ENCODE results near the gene MFNG.

MFNG gene

GRCh38 chr22:37423283-37423682, 62.9 kb downstream of the MFNG start:
- Histone ChIP-seq H3F3A (ENCODE audit: low read depth) (no peaks in the 10 kb centered on the region), H3K27me3 (ENCODE audit: insufficient read depth, low read length, poor library complexity, severe bottlenecking) (peaks cover 5% of the 10 kb centered on the region), H3K79me2 (ENCODE audit: insufficient read depth, low read length) (no peaks in the 10 kb centered on the region), H3K4me1 (ENCODE audit: insufficient read depth, low read length, poor library complexity, severe bottlenecking) (peaks cover 3% of the 10 kb centered on the region), H3K4me2 (ENCODE audit: low read depth, low read length, poor library complexity, severe bottlenecking) (no peak overlapping the region), H3K9me3 (ENCODE audit: insufficient read depth, low read depth, low read length) (no peaks in the 10 kb centered on the region), H3K9ac (ENCODE audit: low read depth, low read length, poor library complexity, severe bottlenecking) (no peak overlapping the region), H2AFZ (ENCODE audit: low read length) (no peak overlapping the region), H4K20me1 (ENCODE audit: insufficient read depth, low read length, poor library complexity, severe bottlenecking) (no peaks in the 10 kb centered on the region), H3K36me3 (ENCODE audit: insufficient read depth, low read length) (no peaks in the 10 kb centered on the region), H3K9me2 (replicated peaks; ENCODE audit: low read depth, low read length) (no peaks in the 10 kb centered on the region), H3K4me3 (ENCODE audit: low read length, poor library complexity, severe bottlenecking) (no peak overlapping the region)
- no peak for TF ChIP-seq EZH2phosphoT487 (IDR thresholded peaks at IDR 0.05; ENCODE audit: borderline replicate concordance)
- TF ChIP-seq CTCF (conservative IDR thresholded peaks at IDR 0.05; ENCODE audit: low read length), result no peak

- TF ChIP-seq CTCF (conservative IDR thresholded peaks at IDR 0.05; ENCODE audit: low read length) (no peak), EZH2phosphoT487 (IDR thresholded peaks at IDR 0.05; ENCODE audit: borderline replicate concordance) (no peak)
- Histone ChIP-seq H3F3A (ENCODE audit: low read depth) (no peaks in the 10 kb centered on the region), H4K20me1 (ENCODE audit: insufficient read depth, low read length, poor library complexity, severe bottlenecking) (no peaks in the 10 kb centered on the region), H2AFZ (ENCODE audit: low read length) (no peak overlapping the region), H3K79me2 (ENCODE audit: insufficient read depth, low read length) (no peaks in the 10 kb centered on the region), H3K9me2 (replicated peaks; ENCODE audit: low read depth, low read length) (no peaks in the 10 kb centered on the region), H3K4me3 (ENCODE audit: low read length, poor library complexity, severe bottlenecking) (no peak overlapping the region), H3K4me1 (ENCODE audit: insufficient read depth, low read length, poor library complexity, severe bottlenecking) (peaks cover 6% of the 10 kb centered on the region), H3K27me3 (ENCODE audit: insufficient read depth, low read length, poor library complexity, severe bottlenecking) (peaks cover 5% of the 10 kb centered on the region), H3K4me2 (ENCODE audit: low read depth, low read length, poor library complexity, severe bottlenecking) (no peak overlapping the region), H3K9ac (ENCODE audit: low read depth, low read length, poor library complexity, severe bottlenecking) (no peak overlapping the region), H3K36me3 (ENCODE audit: insufficient read depth, low read length) (no peaks in the 10 kb centered on the region), H3K9me3 (ENCODE audit: insufficient read depth, low read depth, low read length) (no peaks in the 10 kb centered on the region)
These were observed 64.7 kb downstream of the MFNG start for GRCh38 chr22:37421468-37421877.

- H3K4me2 ChIP-seq (ENCODE audit: low read depth, low read length, poor library complexity, severe bottlenecking), result no peak overlapping the region
- no peak overlapping the region for H3K9ac ChIP-seq (ENCODE audit: low read depth, low read length, poor library complexity, severe bottlenecking)
- H2AFZ ChIP-seq (ENCODE audit: low read length), result no peak overlapping the region
- H3K9me3 ChIP-seq (ENCODE audit: insufficient read depth, low read depth, low read length), result no peaks in the 10 kb centered on the region
- H3K4me1 ChIP-seq (ENCODE audit: insufficient read depth, low read length, poor library complexity, severe bottlenecking), result peaks cover 9% of the 10 kb centered on the region
- H3K79me2 ChIP-seq (ENCODE audit: insufficient read depth, low read length), result no peaks in the 10 kb centered on the region
- no peak overlapping the region for H3K4me3 ChIP-seq (ENCODE audit: low read length, poor library complexity, severe bottlenecking)
- peaks cover 5% of the 10 kb centered on the region for H3K27me3 ChIP-seq (ENCODE audit: insufficient read depth, low read length, poor library complexity, severe bottlenecking)
- no peaks in the 10 kb centered on the region for H4K20me1 ChIP-seq (ENCODE audit: insufficient read depth, low read length, poor library complexity, severe bottlenecking)
- no peaks in the 10 kb centered on the region for H3F3A ChIP-seq (ENCODE audit: low read depth)
- TF ChIP-seq CTCF (conservative IDR thresholded peaks at IDR 0.05; ENCODE audit: low read length) (no peak), EZH2phosphoT487 (IDR thresholded peaks at IDR 0.05; ENCODE audit: borderline replicate concordance) (no peak)
- no peaks in the 10 kb centered on the region for H3K36me3 ChIP-seq (ENCODE audit: insufficient read depth, low read length)
- no peaks in the 10 kb centered on the region for H3K9me2 ChIP-seq (replicated peaks; ENCODE audit: low read depth, low read length)
These were observed 65.3 kb downstream of the MFNG start for GRCh38 chr22:37420686-37421467.

Measured in Loucy (cell line).